ENCODE data around the gene HOXA10.

The HOXA10 gene

GRCh38 chr7:27209933-27210440 lies 35.9 kb upstream of the HOXA10 start:
- TF ChIP-seq CTCF (IDR thresholded peaks at IDR 0.05; ENCODE audit: low read length, missing control alignments), result no peak
- no peak overlapping the region for H3K4me3 ChIP-seq (replicated peaks; ENCODE audit: low read depth, low read length)
- DNase-seq (ENCODE audit: low read depth), result no peak

DNA sequence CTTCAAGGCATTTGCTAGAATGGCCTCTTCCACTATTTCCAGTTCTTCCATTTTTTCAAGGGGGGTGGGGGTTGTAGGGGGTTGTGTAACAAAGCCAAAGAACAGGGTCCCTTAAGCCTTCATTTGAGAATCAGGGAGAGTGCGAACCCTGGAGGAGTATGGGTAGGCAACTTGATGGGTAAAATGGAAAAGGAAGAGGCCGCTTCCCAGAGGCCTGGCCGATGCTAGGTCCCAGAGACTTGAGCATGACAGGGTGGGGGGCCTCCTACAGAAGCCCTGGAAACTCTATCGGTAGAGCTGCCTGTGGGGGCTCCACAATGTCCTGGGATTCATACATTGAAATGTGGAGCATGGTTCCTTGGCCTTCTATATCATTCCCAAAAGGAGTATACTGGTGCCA lies 34.9 kb upstream of the HOXA10 start:
- H3K4me3 ChIP-seq (replicated peaks; ENCODE audit: low read depth, low read length), result no peak overlapping the region
- DNase-seq (ENCODE audit: low read depth), result no peak
- no peak for TF ChIP-seq CTCF (IDR thresholded peaks at IDR 0.05; ENCODE audit: low read length, missing control alignments)

GRCh38 chr7:27207348-27207985 lies 33.3 kb upstream of the HOXA10 start:
- TF ChIP-seq CTCF (IDR thresholded peaks at IDR 0.05; ENCODE audit: low read length, missing control alignments), result no peak
- DNase-seq (ENCODE audit: low read depth), result no peak
- H3K4me3 ChIP-seq (replicated peaks; ENCODE audit: low read depth, low read length), result no peak overlapping the region

- DNase-seq (ENCODE audit: low read depth), result no peak
- no peak overlapping the region for H3K4me3 ChIP-seq (replicated peaks; ENCODE audit: low read depth, low read length)
- TF ChIP-seq CTCF (IDR thresholded peaks at IDR 0.05; ENCODE audit: low read length, missing control alignments), result no peak
Observed at GRCh38 chr7:27205325-27206280, 31.5 kb upstream of the HOXA10 start.

DNA sequence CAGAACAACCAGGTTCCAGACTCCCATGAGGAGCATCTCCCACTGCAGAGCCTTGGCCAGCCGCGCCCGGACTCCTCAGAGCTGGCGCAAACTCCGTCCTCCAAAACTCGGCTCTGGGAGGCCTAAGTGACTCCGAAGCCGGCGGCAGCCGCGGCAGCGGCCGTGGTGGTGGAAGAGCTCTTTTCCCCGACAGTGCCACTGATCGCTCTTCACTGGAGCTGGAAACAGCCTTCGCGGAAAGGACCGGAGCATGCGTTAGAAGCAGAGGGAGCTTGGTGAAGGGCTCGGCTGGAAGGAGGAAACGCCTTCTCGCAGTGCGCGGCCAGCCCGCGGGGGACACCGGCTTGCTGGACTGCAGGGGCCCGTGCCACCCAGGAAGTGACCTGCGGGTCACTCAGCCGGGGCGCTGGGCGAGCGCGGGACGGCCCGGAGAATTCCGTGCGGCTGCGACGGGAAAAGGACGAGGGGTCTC lies 30.8 kb upstream of the HOXA10 start:
- TF ChIP-seq CTCF (IDR thresholded peaks at IDR 0.05; ENCODE audit: low read length, missing control alignments), result no peak
- DNase-seq (ENCODE audit: low read depth), result no peak
- H3K4me3 ChIP-seq (replicated peaks; ENCODE audit: low read depth, low read length), result no peak overlapping the region

- DNase-seq (ENCODE audit: low read depth), result no peak
- no peak for TF ChIP-seq CTCF (IDR thresholded peaks at IDR 0.05; ENCODE audit: low read length, missing control alignments)
- no peak overlapping the region for H3K4me3 ChIP-seq (replicated peaks; ENCODE audit: low read depth, low read length)
Observed at GRCh38 chr7:27203964-27204594, 30.0 kb upstream of the HOXA10 start.

Measured in fibroblast of pulmonary artery (primary cell).